GM23248 (cell line): ENCODE data around the gene XRCC4.

ENCODE experiments used
- EZH2 ChIP-seq: fragments of 200-600 bp; sonication (generic); IDR thresholded peaks from 2 replicates; pipeline ENCODE4 v1.6.1; 2018; ENCODE audit warnings: antibody characterized with exemption, mild to moderate bottlenecking; ENCODE audit not compliant: insufficient read depth, poor library complexity, severe bottlenecking
- EZH2phosphoT487 ChIP-seq: fragments of 200-600 bp; sonication (generic); IDR thresholded peaks from 2 replicates; pipeline ENCODE4 v1.6.1; 2018; ENCODE audit warnings: antibody characterized with exemption, moderate library complexity, mild to moderate bottlenecking, low read depth; ENCODE audit not compliant: insufficient read depth

GRCh38 chr5:83031381-83031780 is 46.0 kb upstream of the XRCC4 start:
- TF ChIP-seq EZH2 (no peak), EZH2phosphoT487 (no peak)
